K562 (cell line): Measurements from ENCODE around the gene AGK. TPM values are rescaled to one million over a fixed set of nuclear protein-coding genes. Genes with fewer than 3 reads are reported as not detected.

Source experiments
- GMEB1 ChIP-seq: fragments of 250-450 bp; sonication (Bioruptor Pico); IDR thresholded peaks from 2 replicates; pipeline ENCODE4 v1.4.0; 2020; ENCODE audit warnings: mild to moderate bottlenecking
- ZFX ChIP-seq: sonication (generic); formaldehyde crosslinking; IDR thresholded peaks from 2 replicates; pipeline ENCODE4 v1.8.0; 2022; ENCODE audit warnings: mild to moderate bottlenecking, missing genetic modification reagents, moderate library complexity
- ZNF318 ChIP-seq, 2 experiments: fragments of 450-650 bp; IDR thresholded peaks; 2 replicates each; pipeline ENCODE4 v1.6.1; 2016; ENCODE audit warnings: mild to moderate bottlenecking in 2 of 2, borderline replicate concordance in 1 of 2, low read depth in 1 of 2, moderate library complexity in 1 of 2
- polyA plus RNA-seq, 8 experiments: library from polyadenylated mRNA; depleted of rRNA in 4 of 8; stranded (reverse) in 5 of 8; unstranded in 3 of 8; fragments of >200 nt; fragmentation: Nextera tagmentation in 2 of 8; fragmentation: Illumina TruSeq in 1 of 8; extraction: Ambion mirVana in 2 of 8; extraction: Trizol in 1 of 8; gene quantifications; 2 replicates each; pipeline versions ENCODE4 v1.2.1 to v1.2.3, GENCODE V29; 2011 to 2014; ENCODE audit warnings: inconsistent platforms in 1 of 8, missing spikeins in 1 of 8
- total RNA-seq, 7 experiments: library from RNA; depleted of rRNA in 6 of 7; stranded (reverse); fragments of >200 nt in 6 of 7; fragmentation: Illumina TruSeq in 2 of 7; extraction: Trizol in 2 of 7; gene quantifications; 2 replicates each; pipeline versions ENCODE4 v1.2.1 to v1.2.3, GENCODE V29; 2011 to 2021; ENCODE audit warnings: low replicate concordance in 1 of 7

Gene AGK
- total and polyA plus RNA-seq, 9 of the 15 experiments (the other 6 are each of a cell fraction or from before 2014, with no cell fraction given): 50.7 to 128 (median 71.8) TPM

DNA sequence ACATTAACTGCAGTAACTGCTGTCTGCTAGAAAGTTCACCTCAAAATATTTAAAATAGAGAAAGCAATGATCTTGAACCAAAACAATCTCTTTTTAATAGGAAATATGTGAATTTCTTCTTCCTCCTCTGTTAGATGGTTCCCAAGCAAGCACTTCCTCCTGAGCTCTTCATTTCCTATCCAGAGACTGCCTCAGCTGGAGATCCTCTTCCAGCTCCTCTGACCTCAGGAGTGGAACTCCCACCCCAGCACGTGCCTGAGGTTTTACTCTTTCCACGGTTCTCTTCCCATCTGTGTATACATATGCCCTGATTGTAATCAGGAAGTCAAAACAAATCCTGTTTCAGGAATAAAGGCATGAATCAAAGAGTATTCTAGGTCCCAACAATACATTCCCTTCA, 145.1 kb downstream of the AGK start (continued):
- no peak for TF ChIP-seq GMEB1
- no peak for TF ChIP-seq ZNF318 (IDR thresholded peaks at IDR 0.05; ENCODE audit: borderline replicate concordance in 1 of 2, low read depth in 1 of 2)
- TF ChIP-seq ZFX (CRISPR knock-in tag): no peak
